ENCODE measurements around the gene NPRL2.

The NPRL2 gene

DNA sequence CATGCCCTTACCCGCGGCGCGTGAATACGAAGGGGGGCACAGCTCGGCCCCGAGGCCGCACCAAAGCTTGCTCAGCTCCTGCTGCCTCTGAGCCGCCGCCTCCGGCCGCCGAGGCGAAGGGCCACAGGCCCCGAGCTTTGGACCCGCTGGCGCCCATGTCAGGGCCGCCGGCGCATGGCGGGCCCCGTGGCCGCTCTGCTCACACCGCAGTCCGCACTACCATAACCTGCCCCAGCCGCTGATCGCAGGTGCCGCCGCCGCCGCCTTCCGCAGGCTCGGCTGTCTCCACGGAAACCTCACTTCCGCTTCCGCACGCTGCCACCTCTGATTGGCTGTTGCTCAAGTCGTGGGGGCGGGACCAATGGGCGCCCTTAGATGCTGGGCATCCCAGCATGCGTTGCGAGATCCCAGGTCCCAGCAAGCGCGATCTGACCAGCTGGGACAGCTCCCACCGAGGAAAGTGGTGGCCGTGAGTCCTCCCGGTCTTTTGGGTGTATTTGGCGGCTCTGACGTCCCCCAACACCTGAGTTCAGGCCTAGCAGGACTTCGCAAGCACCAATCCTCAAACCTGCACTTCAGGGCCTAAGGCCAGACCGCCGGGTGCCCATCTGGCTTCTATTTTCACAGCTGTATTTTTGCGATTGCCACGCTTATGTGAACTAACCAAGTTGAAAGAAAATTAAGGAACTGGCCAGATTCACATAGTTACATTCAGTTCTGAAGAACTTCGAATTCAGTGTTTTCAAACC is 22.5 kb downstream of the NPRL2 start, which contains the start of gene TUSC2:
Gene TUSC2 (minus strand): TSS at position 281 of the 749 bp plus-strand sequence. CDS start 124 bp downstream, at position 157.
- DNase-seq (ENCODE audit: low read depth in 2 of 2): peak; percentile 91 to 96

DNA sequence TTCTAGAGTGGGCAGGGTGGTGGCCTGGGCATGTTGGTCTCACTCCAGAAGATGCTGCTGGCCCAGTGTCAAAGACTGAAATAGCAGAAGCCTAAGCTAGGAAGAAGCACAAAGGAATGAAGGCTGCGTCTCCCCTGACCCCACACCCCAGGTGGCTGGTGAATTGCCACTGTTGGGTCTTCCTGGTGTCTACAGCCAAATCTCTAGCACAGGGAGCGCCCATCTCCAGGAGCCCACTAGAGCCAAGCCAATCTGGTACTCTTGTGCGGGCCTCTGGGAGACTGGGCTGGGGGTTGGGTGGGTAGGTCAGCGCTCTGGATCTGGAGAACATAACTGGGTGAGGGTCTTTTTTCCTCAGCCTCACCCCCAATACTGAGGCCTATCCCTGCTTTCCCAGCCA is 23.4 kb downstream of the NPRL2 start:
- DNase-seq (ENCODE audit: low read depth in 2 of 2): no peak

- no peak for DNase-seq (ENCODE audit: low read depth in 2 of 2)
These were observed 24.4 kb downstream of the NPRL2 start for GRCh38 chr3:50326182-50326541.

DNA sequence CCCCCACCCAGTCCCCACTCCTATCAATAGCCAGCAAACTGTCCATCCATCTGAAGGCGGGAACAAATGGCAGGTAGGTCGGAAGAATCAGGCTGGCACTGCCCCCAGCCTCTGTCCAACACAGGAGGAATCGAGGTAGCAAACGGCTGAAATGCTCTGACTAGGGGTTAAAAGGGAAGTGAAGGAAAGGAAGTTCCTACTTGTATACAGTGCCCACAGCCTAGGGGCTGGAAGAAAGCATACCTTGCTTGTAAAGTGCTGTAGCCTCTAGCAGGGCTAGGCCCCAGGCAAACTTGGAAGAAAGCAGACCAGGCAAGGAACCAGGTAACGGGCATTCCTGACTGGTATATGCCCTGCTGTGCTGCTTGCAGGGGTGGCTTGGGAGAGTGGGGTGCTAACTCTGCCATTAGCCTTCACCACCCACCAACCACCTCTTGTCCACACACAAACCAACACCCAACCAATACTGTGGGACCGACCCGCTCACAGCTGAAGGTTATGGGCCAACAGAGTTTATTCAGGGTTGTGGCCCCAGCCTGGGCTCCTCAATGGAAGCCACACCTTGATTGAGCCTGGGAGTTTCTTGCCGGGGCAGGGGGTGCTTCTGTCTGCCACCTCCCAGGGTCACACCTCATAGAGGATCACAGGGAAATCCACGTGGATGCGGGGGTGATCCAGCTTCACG is 24.9 kb downstream of the NPRL2 start:
- DNase-seq (ENCODE audit: low read depth in 2 of 2): no peak

DNA sequence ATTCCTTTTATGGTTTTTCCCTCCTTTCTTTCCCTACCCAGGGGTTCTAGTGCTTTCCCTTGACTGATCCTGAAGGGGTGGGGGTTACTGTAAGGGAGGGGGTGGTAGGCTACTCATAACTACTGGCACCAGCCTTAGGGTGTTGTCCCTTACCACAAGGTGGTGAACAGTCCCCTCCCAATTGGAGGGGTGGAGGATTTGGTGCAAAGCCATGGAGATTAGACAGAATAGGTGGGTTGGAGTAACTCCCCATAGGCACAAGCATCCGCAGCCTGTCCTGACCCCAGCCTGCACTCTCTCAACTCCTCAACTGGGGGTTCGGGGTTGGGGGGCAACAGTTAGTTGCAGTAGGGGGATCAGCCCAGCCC is 25.5 kb downstream of the NPRL2 start:
- DNase-seq (ENCODE audit: low read depth in 2 of 2): no peak

DNA sequence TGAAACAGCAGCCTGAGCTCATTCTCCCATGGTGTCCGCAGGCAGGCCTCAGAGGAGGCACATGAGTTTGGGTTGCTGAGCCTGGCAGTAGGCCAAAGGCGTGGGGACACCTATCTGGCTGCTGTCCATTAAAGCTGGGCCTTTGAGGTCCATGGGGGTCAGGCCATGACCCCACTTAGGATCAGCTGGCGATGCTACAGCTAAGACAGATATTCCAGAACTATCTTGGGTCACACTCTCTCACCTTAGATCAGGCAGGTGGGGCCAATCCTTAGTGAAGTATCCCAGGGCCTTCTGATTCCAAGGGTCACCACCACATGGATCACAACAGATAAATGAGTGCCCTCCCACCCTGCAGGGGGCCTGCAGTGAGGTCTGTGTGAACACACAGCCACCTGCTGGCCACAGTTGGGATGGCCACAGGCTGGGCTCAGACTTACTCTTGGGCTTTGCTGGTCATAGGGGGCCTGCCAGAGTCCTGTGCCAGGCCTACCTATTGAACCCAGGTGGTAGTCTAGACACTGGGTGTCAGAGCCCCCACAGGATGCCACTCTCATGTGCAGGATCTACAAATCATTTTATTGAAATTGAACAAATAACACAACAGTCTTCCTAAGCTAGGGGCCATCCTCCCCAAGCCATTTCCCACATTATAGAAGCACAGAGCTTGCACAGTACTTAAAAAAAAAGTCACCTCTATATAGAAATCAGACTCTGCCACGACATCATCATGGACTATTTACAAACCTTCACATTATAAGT is 26.0 kb downstream of the NPRL2 start:
- peak; percentile 57 to 59 for DNase-seq (ENCODE audit: low read depth in 2 of 2)

DNA sequence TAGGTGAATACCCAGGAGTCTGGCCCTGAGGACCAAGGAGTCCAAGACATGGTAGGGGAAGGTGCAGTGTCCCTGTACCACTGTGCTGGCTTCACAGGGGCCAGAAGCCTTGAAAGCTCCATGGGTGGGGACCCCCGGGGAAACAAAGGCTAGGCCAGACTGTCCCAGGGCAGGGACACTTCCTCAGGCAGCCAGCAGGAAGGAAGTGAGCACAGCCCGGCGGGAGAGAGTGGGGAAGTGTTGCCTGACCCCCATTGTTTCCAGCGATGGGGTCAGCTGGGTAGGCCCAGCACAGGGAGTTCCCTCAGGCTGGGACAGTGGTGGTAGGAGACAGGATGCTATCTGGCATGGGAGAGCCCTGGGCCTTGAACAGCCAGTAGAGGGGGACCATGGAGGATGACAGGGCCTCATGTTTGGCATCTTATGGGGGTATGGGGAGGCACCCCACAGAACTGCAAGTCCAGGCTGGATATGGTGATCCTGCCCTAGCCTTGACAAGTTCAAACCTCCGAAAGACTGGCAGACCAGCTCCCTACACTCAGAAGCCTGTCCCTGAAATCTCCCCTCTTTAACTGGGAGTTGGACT is 26.9 kb downstream of the NPRL2 start:
- DNase-seq (ENCODE audit: low read depth in 2 of 2): no peak

GRCh38 chr3:50323092-50323600 is 27.4 kb downstream of the NPRL2 start:
- DNase-seq (ENCODE audit: low read depth in 2 of 2): no peak

GRCh38 chr3:50322386-50323091 is 28.0 kb downstream of the NPRL2 start, which contains the start of gene HYAL2:
TSS of gene HYAL2 (minus strand) at chr3:50322745. CDS start at chr3:50320489, 2,256 bp downstream.
- DNase-seq (ENCODE audit: low read depth in 2 of 2): no peak

DNA sequence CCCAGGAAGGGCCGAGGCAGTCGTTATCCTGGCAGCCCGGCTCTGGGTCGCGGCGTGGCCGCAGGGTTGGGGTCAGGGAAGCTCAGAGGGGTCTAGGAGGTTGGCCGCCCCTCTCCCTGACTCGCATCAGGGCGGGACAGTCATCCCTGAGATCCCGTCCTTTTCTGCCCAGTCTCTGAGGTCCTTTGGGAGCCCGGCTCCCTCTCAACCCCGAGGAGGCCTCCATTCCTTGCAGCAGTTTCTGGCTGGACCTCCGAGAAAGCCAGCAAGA is 28.5 kb downstream of the NPRL2 start:
- DNase-seq (ENCODE audit: low read depth in 2 of 2): no peak

GRCh38 chr3:50321336-50322114 is 29.1 kb downstream of the NPRL2 start:
- peak; percentile 73 to 75 for DNase-seq (ENCODE audit: low read depth in 2 of 2)

GRCh38 chr3:50320853-50321335 is 29.7 kb downstream of the NPRL2 start:
- DNase-seq (ENCODE audit: low read depth in 2 of 2): peak; percentile 44 to 58

GRCh38 chr3:50319894-50320625 is 30.5 kb downstream of the NPRL2 start:
- no peak for DNase-seq (ENCODE audit: low read depth in 2 of 2)

GRCh38 chr3:50319181-50319893 is 31.2 kb downstream of the NPRL2 start:
- no peak for DNase-seq (ENCODE audit: low read depth in 2 of 2)

DNA sequence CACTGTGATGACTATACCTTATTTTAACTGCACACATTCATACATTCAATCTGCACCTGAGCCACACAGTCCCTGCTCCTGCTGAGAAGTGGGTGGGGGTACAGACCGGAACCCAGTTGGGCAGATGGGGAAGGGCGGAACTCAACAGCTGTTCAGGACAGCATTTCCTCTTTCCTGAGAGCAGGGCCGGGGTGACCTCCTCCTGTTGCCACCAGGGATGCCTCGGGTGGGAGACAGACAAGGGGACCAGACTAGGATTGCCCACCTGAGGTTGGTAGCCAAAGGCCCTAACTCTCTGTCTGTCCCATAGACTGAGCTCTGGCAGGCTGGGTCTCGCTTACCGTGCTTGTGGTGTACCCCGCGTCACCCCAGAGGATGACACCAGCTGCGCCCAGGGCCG is 32.0 kb downstream of the NPRL2 start:
- DNase-seq (ENCODE audit: low read depth in 2 of 2): no peak

DNA sequence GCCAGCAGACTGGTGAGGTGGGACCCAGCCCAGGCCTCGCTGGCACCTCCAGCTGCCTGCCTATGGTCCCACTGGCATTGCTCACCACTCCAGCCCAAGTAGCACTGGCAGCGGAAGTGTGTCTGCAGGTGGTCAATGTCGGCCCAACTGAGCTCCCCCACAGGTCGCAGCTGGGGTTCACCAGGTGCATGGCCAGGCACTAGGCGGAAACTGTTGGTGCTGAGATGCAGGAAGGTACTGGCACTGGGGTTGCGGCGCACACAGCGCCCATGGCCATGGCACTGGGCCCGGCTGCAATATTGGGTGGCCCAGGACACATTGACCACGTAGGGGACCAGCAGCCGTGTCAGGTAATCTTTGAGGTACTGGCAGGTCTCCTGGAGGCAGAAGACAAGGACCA is 32.4 kb downstream of the NPRL2 start:
- DNase-seq (ENCODE audit: low read depth in 2 of 2): no peak

DNA sequence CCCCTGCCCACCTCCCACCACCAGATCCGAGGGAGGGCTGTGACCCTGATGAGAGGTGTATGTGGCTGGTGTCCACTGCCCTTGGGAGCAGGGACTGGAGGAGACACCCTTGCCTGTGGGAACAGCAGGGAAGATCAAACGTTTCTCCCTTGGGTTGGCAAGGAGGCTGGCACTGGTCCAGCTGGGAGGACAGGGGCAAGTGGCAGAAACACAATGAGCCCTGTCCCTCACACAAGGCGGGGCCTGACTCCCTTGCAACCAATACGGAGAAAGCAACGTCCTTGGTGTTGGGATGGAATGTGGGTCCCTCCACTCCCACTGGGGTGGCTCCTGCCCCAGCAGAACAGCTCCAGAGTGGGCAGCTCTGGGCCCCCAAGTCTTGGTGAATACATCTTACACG is 33.3 kb downstream of the NPRL2 start:
- no peak for DNase-seq (ENCODE audit: low read depth in 2 of 2)

DNA sequence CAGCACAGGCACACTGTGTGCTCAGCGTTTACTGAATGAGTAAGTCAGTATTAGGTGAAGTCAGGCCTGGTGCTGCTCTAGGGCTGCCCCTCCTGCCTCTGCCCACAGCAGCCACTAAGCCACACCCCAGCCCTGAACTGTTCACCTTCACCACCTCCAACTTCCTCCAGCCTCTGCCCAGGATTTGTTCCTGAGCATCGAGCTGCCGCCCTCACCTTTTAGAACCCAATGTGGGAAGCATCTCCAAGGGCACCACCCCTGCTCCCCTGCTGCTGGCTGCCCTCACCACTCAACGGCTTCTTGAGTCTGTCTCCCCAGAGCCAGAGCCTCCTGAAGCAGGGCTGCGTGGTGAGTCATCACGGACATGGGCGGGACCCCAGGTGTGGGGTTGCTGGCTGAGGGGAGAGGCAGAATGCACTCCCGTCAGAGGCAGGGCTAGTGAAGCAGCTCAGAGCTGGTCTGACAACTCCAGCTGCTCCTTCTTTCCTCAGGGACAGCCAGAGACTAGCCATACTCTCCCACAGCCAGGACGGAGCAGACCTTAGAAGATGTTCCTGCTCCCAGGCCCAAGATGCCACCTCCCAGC is 33.8 kb downstream of the NPRL2 start:
- DNase-seq (ENCODE audit: low read depth in 2 of 2): peak; percentile 50 to 58

DNA sequence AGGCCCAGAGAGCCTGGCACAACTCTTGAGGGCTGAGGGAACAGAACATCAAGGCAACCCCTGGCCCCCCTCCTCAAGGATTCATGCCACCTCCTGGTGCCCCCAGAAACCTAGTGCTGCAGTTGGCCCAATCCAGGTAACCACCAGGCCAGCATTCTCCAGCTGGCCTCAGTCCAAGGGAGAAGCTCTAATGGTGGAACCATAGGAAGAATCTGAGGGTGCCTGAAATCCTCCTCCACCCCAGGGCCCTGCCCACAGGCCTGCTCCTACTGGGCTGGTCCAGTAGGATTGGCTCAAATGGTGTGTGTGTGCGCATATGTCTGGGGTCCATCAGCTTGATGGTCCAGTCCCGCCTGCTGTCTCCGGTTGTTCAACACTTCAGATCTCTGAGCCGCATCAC is 35.8 kb downstream of the NPRL2 start:
- no peak for DNase-seq (ENCODE audit: low read depth in 2 of 2)

Data from stimulated activated CD8-positive, alpha-beta memory T cell treated with anti-CD3 and anti-CD28 coated beads, Interleukin-2, amount 100 ng/mL, for 48 hours (primary cell).